Measurements from ENCODE around the gene EPAS1. TPM values are rescaled to one million over a fixed set of nuclear protein-coding genes. Genes with fewer than 3 reads are reported as not detected.

Gene EPAS1
- total and polyA plus RNA-seq, 2 of the 8 experiments (the other 6 are each of a cell fraction or from before 2014, with no cell fraction given) = 2.0 to 4.9 TPM

DNA sequence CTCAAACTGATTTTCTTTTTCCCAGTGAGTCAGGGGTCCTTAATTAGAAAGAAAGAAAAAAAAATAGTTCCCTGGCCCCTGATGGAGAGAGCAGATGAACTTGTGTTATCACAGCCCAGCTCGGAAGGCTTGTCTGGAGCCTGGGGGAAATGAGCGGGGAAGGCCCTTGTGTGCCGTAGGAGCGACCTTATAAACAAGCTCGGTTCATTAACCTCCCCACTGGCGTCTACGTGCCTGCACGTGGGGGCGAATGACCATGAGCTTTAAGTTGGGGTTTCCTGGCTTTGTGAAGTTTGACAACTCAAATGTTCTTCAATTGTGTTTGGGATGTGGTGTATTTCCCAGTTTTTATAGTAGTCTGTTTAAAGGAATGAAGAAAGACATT is 69.5 kb downstream of the EPAS1 start (continued):
- no peak for TF ChIP-seq ATF2 (IDR thresholded peaks at IDR 0.05; ENCODE audit: low read length)
- no peak for TF ChIP-seq TBP (IDR thresholded peaks at IDR 0.05; ENCODE audit: low read depth, low read length)
- no peak for TF ChIP-seq EGR1 (IDR thresholded peaks at IDR 0.05; ENCODE audit: borderline replicate concordance, low read depth, low read length)
- TF ChIP-seq NANOG (IDR thresholded peaks at IDR 0.05; ENCODE audit: insufficient read depth, low read depth, low read length, poor library complexity, severe bottlenecking) = no peak
